ENCODE results near the gene LRRC72. TPM values are rescaled to one million over a fixed set of nuclear protein-coding genes. Genes with fewer than 3 reads are reported as not detected.

The LRRC72 gene
- polyA plus RNA-seq, 1 donor (not counting 4 experiments of a cell fraction or from before 2014, with no cell fraction given) = not detected

DNA sequence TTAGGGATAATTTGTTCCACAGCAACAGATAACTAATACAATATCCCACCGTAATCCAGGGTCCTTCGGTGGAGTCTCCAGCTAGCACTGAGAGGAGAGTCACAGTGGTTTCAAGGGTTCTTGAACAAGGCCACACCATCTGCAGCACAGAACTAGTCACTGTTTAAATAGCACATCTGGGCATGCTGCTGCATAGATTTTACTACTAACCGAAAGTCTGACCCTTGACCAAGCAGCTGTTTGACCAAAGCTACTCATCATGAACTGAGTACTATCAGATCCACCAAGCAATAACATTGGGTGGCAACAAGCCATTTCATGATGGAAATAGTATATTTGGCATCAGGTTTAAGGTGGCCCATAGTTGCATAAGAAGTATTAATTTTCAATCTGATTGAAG, 65.8 kb downstream of the LRRC72 start:
- H2AFZ ChIP-seq (ENCODE audit: control insufficient read depth, low read length) = no peak overlapping the region
- no peaks in the 10 kb centered on the region for H3K4me1 ChIP-seq (ENCODE audit: control insufficient read depth, extremely low read depth, insufficient read depth, low read length)
- TF ChIP-seq, protein P1, sequence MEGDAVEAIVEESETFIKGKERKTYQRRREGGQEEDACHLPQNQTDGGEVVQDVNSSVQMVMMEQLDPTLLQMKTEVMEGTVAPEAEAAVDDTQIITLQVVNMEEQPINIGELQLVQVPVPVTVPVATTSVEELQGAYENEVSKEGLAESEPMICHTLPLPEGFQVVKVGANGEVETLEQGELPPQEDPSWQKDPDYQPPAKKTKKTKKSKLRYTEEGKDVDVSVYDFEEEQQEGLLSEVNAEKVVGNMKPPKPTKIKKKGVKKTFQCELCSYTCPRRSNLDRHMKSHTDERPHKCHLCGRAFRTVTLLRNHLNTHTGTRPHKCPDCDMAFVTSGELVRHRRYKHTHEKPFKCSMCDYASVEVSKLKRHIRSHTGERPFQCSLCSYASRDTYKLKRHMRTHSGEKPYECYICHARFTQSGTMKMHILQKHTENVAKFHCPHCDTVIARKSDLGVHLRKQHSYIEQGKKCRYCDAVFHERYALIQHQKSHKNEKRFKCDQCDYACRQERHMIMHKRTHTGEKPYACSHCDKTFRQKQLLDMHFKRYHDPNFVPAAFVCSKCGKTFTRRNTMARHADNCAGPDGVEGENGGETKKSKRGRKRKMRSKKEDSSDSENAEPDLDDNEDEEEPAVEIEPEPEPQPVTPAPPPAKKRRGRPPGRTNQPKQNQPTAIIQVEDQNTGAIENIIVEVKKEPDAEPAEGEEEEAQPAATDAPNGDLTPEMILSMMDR (optimal IDR thresholded peaks at IDR 0.05 in 1 of 3, IDR thresholded peaks at IDR 0.05 in 1 of 3, conservative IDR thresholded peaks at IDR 0.05 in 1 of 3; ENCODE audit: extremely low read depth in 1 of 3, insufficient read depth in 2 of 3, low read length in 3 of 3) = no peak
- no peak for TF ChIP-seq EZH2 (IDR thresholded peaks at IDR 0.05; ENCODE audit: low read length)
- no peaks in the 10 kb centered on the region for H3K79me2 ChIP-seq (ENCODE audit: control insufficient read depth, insufficient read depth, low read length)
- H3K27ac ChIP-seq (ENCODE audit: control insufficient read depth, insufficient read depth, low read length) = no peak overlapping the region
- FAIRE-seq (no peak), DNase-seq (ENCODE audit: low read depth, low spot score) (no peak)
- H4K20me1 ChIP-seq (ENCODE audit: control insufficient read depth, extremely low read depth, insufficient read depth, low read length) = no peaks in the 10 kb centered on the region
- H3K4me3 ChIP-seq (ENCODE audit: control insufficient read depth in 2 of 3, extremely low read depth in 1 of 3, insufficient read depth in 2 of 3, low read depth in 1 of 3, low read length in 3 of 3) = no peak overlapping the region
- no peaks in the 10 kb centered on the region for H3K27me3 ChIP-seq (ENCODE audit: control insufficient read depth, extremely low read depth, insufficient read depth, low read length)
- no peaks in the 10 kb centered on the region for H3K9me3 ChIP-seq (ENCODE audit: control insufficient read depth, low read depth, low read length)
- dilution Hi-C loops (cut with MboI; ENCODE audit: extremely low pct_ligation_motif_present, low sequenced_read_pairs) = no loop called here
- no peaks in the 10 kb centered on the region for H3K9me1 ChIP-seq (ENCODE audit: control insufficient read depth, extremely low read depth, insufficient read depth, low read length)
- H3K4me2 ChIP-seq (ENCODE audit: control insufficient read depth, extremely low read depth, insufficient read depth, low read depth, low read length) = no peak overlapping the region
- no peak overlapping the region for H3K9ac ChIP-seq (ENCODE audit: control insufficient read depth, extremely low read depth, insufficient read depth, low read length)
- H3K36me3 ChIP-seq (ENCODE audit: control insufficient read depth in 2 of 2, extremely low read depth in 1 of 2, insufficient read depth in 2 of 2, low read length in 2 of 2) = no peaks in the 10 kb centered on the region

DNA sequence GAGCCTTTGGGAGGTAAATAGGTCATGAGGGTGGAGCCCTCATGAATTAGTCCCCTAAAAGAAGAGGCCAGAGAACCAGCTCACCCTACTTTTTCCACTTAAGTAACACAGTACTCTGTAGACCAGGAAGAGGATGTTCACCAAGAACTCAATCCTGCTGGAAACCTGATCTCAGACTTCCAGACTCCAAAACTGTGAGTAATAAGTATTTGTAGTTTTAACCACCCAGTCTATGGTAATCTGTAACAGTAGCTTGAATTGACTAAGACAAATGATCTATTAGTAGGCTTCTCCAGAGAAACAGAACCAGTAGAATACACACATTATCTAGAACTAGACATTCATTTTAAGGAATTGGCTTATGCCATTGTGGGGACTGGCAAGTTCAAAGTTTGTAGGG, 67.4 kb downstream of the LRRC72 start:
- TF ChIP-seq, protein P1 (optimal IDR thresholded peaks at IDR 0.05 in 1 of 3, IDR thresholded peaks at IDR 0.05 in 1 of 3, conservative IDR thresholded peaks at IDR 0.05 in 1 of 3; ENCODE audit: extremely low read depth in 1 of 3, insufficient read depth in 2 of 3, low read length in 3 of 3) = no peak
- no peak for TF ChIP-seq EZH2 (IDR thresholded peaks at IDR 0.05; ENCODE audit: low read length)
- DNase-seq (ENCODE audit: low read depth, low spot score) (no peak), FAIRE-seq (no peak)
- Histone ChIP-seq H3K4me1 (ENCODE audit: control insufficient read depth, extremely low read depth, insufficient read depth, low read length) (no peaks in the 10 kb centered on the region), H3K27me3 (ENCODE audit: control insufficient read depth, extremely low read depth, insufficient read depth, low read length) (no peaks in the 10 kb centered on the region), H3K9me1 (ENCODE audit: control insufficient read depth, extremely low read depth, insufficient read depth, low read length) (no peaks in the 10 kb centered on the region), H3K79me2 (ENCODE audit: control insufficient read depth, insufficient read depth, low read length) (no peaks in the 10 kb centered on the region), H3K36me3 (ENCODE audit: control insufficient read depth in 2 of 2, extremely low read depth in 1 of 2, insufficient read depth in 2 of 2, low read length in 2 of 2) (no peaks in the 10 kb centered on the region), H3K9me3 (ENCODE audit: control insufficient read depth, low read depth, low read length) (no peaks in the 10 kb centered on the region), H3K4me2 (ENCODE audit: control insufficient read depth, extremely low read depth, insufficient read depth, low read depth, low read length) (no peak overlapping the region), H3K27ac (ENCODE audit: control insufficient read depth, insufficient read depth, low read length) (no peak overlapping the region), H3K4me3 (ENCODE audit: control insufficient read depth in 2 of 3, extremely low read depth in 1 of 3, insufficient read depth in 2 of 3, low read depth in 1 of 3, low read length in 3 of 3) (no peak overlapping the region), H2AFZ (ENCODE audit: control insufficient read depth, low read length) (no peak overlapping the region), H3K9ac (ENCODE audit: control insufficient read depth, extremely low read depth, insufficient read depth, low read length) (no peak overlapping the region), H4K20me1 (ENCODE audit: control insufficient read depth, extremely low read depth, insufficient read depth, low read length) (no peaks in the 10 kb centered on the region)
- dilution Hi-C loops (cut with MboI; ENCODE audit: extremely low pct_ligation_motif_present, low sequenced_read_pairs) = no loop called here

Data from keratinocyte (primary cell).